HepG2 (cell line): ENCODE results near the gene ENTREP3. TPM values are rescaled to one million over a fixed set of nuclear protein-coding genes. Genes with fewer than 3 reads are reported as not detected.
A peak's percentile ranks its signal among the peaks of the same experiment; 100 is the strongest.

Experiments used
- KLF16 ChIP-seq, 2 experiments: sonication (generic) in 1 of 2; formaldehyde crosslinking in 1 of 2; IDR thresholded peaks; 2 replicates each; pipeline versions ENCODE4 v1.6.1 to v1.8.0; 2016 to 2023; ENCODE audit warnings: missing genetic modification reagents in 2 of 2, missing compliant biosample characterization in 1 of 2
- PLSCR1 ChIP-seq: sonication (generic); formaldehyde crosslinking; IDR thresholded peaks from 2 replicates; pipeline ENCODE4 v1.5.0; 2020; ENCODE audit warnings: missing genetic modification reagents, mild to moderate bottlenecking, borderline replicate concordance
- SIN3A ChIP-seq: IDR thresholded peaks from 2 replicates; pipeline ENCODE4 v1.6.1; 2011; ENCODE audit warnings: low read depth, mild to moderate bottlenecking, control low read depth, low read length, borderline replicate concordance
- TAF1 ChIP-seq: sonication (generic); formaldehyde crosslinking; IDR thresholded peaks from 2 replicates; pipeline ENCODE4 v1.4.0; 2020; ENCODE audit warnings: missing genetic modification reagents
- TBX2 ChIP-seq: sonication (generic); formaldehyde crosslinking; IDR thresholded peaks from 2 replicates; pipeline ENCODE4 v1.5.0; 2020; ENCODE audit warnings: missing genetic modification reagents, mild to moderate bottlenecking, borderline replicate concordance
- TEF ChIP-seq: sonication (generic); formaldehyde crosslinking; IDR thresholded peaks from 2 replicates; pipeline ENCODE4 v1.5.0; 2020; ENCODE audit warnings: missing genetic modification reagents
- TGIF2 ChIP-seq: IDR thresholded peaks from 2 replicates; pipeline ENCODE4 v1.6.1; 2016; ENCODE audit warnings: control low read depth, missing compliant biosample characterization
- XBP1 ChIP-seq: sonication (generic); formaldehyde crosslinking; IDR thresholded peaks from 2 replicates; pipeline ENCODE4 v1.5.0; 2020; ENCODE audit warnings: missing genetic modification reagents
- ZBTB25 ChIP-seq: IDR thresholded peaks from 2 replicates; pipeline ENCODE4 v1.6.1; 2018; ENCODE audit warnings: missing genetic modification reagents
- ZFP1 ChIP-seq: IDR thresholded peaks from 2 replicates; pipeline ENCODE4 v1.6.1; 2016
- ZKSCAN5 ChIP-seq: sonication (generic); formaldehyde crosslinking; IDR thresholded peaks from 2 replicates; pipeline ENCODE4 v1.5.1; 2020; ENCODE audit warnings: mild to moderate bottlenecking, missing genetic modification reagents
- ZNF251 ChIP-seq: sonication (generic); formaldehyde crosslinking; IDR thresholded peaks from 2 replicates; pipeline ENCODE4 v1.9.0; 2021; ENCODE audit warnings: mild to moderate bottlenecking, missing genetic modification reagents
- ZNF749 ChIP-seq: sonication (generic); formaldehyde crosslinking; IDR thresholded peaks from 2 replicates; pipeline ENCODE4 v1.8.0; 2022; ENCODE audit warnings: mild to moderate bottlenecking, missing genetic modification reagents, moderate library complexity, borderline replicate concordance
- ZNF777 ChIP-seq: sonication (generic); formaldehyde crosslinking; IDR thresholded peaks from 2 replicates; pipeline ENCODE4 v1.4.0; 2020; ENCODE audit warnings: missing genetic modification reagents
- polyA plus RNA-seq, 8 experiments: library from polyadenylated mRNA; depleted of rRNA in 3 of 8; stranded (reverse) in 7 of 8; unstranded in 1 of 8; fragments of >200 nt; fragmentation: Illumina TruSeq in 4 of 8; extraction: Trizol in 4 of 8; gene quantifications; 2 replicates each; pipeline versions ENCODE4 v1.2.1 to v1.2.3, GENCODE V29; 2011 to 2016; ENCODE audit warnings: low read depth in 4 of 8, missing spikeins in 1 of 8, mixed read lengths in 1 of 8; ENCODE audit not compliant: insufficient read depth in 1 of 8
- total RNA-seq, 5 experiments: library from RNA; depleted of rRNA; stranded (reverse); fragments of >200 nt; fragmentation: Illumina TruSeq; extraction: Trizol; gene quantifications; 2 replicates each; pipeline ENCODE4 v1.2.3, GENCODE V29; 2016; ENCODE audit warnings: low read depth in 1 of 5
- TF ChIP-seq, protein P1 (sequence below), 2 experiments: sonication (generic) in 1 of 2; formaldehyde crosslinking in 1 of 2; IDR thresholded peaks; 2 replicates each; pipeline versions ENCODE4 v1.4.0 to v1.6.1; 2018 to 2020; ENCODE audit warnings: missing genetic modification reagents in 2 of 2, borderline replicate concordance in 1 of 2, low read depth in 1 of 2, mild to moderate bottlenecking in 1 of 2, missing biosample characterization in 1 of 2
- TF ChIP-seq, protein P2 (sequence below): IDR thresholded peaks from 2 replicates; pipeline ENCODE4 v1.6.1; 2016; ENCODE audit warnings: mild to moderate bottlenecking
- TF ChIP-seq, protein P3 (sequence below): sonication (generic); formaldehyde crosslinking; IDR thresholded peaks from 2 replicates; pipeline ENCODE4 v1.5.0; 2020; ENCODE audit warnings: mild to moderate bottlenecking, missing genetic modification reagents
- TF ChIP-seq, protein P4 (sequence below): sonication (generic); formaldehyde crosslinking; IDR thresholded peaks from 2 replicates; pipeline ENCODE4 v1.8.0; 2022; ENCODE audit warnings: missing genetic modification reagents, mild to moderate bottlenecking, moderate library complexity, borderline replicate concordance

The ENTREP3 gene
- total and polyA plus RNA-seq, 2 of the 13 experiments (the other 11 are each of a cell fraction or from before 2014, with no cell fraction given), result 4.1 to 9.9 TPM

GRCh38 chr1:155241069-155241679, 14.1 kb downstream of the ENTREP3 start (continued):
- TF ChIP-seq, protein P1, sequence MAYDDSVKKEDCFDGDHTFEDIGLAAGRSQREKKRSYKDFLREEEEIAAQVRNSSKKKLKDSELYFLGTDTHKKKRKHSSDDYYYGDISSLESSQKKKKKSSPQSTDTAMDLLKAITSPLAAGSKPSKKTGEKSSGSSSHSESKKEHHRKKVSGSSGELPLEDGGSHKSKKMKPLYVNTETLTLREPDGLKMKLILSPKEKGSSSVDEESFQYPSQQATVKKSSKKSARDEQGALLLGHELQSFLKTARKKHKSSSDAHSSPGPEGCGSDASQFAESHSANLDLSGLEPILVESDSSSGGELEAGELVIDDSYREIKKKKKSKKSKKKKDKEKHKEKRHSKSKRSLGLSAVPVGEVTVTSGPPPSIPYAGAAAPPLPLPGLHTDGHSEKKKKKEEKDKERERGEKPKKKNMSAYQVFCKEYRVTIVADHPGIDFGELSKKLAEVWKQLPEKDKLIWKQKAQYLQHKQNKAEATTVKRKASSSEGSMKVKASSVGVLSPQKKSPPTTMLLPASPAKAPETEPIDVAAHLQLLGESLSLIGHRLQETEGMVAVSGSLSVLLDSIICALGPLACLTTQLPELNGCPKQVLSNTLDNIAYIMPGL (CRISPR knock-in tag; IDR thresholded peaks at IDR 0.05; ENCODE audit: borderline replicate concordance in 1 of 2, low read depth in 1 of 2), result no peak
- TF ChIP-seq ZNF749 (CRISPR knock-in tag) (no peak), SIN3A (peak; percentile 95), TBX2 (CRISPR knock-in tag) (no peak), TAF1 (peak; percentile 34; the same call in 1 of the 2 replicates), TGIF2 (peak; percentile 82), KLF16 (CRISPR knock-in tag; IDR thresholded peaks at IDR 0.05) (peak in 1 of 2 experiments; percentile 73; a peak in 1 of 4 replicates), ZNF251 (CRISPR knock-in tag) (no peak), ZKSCAN5 (CRISPR knock-in tag) (no peak), ZBTB25 (CRISPR knock-in tag) (peak; percentile 34; the same call in 1 of the 2 replicates), TEF (no peak), ZFP1 (CRISPR knock-in tag) (no peak), XBP1 (no peak), PLSCR1 (no peak), ZNF777 (CRISPR knock-in tag) (no peak)
- TF ChIP-seq, protein P2, sequence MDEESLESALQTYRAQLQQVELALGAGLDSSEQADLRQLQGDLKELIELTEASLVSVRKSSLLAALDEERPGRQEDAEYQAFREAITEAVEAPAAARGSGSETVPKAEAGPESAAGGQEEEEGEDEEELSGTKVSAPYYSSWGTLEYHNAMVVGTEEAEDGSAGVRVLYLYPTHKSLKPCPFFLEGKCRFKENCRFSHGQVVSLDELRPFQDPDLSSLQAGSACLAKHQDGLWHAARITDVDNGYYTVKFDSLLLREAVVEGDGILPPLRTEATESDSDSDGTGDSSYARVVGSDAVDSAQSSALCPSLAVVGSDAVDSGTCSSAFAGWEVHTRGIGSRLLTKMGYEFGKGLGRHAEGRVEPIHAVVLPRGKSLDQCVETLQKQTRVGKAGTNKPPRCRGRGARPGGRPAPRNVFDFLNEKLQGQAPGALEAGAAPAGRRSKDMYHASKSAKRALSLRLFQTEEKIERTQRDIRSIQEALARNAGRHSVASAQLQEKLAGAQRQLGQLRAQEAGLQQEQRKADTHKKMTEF (CRISPR knock-in tag), result peak; percentile 74
- TF ChIP-seq, protein P3, sequence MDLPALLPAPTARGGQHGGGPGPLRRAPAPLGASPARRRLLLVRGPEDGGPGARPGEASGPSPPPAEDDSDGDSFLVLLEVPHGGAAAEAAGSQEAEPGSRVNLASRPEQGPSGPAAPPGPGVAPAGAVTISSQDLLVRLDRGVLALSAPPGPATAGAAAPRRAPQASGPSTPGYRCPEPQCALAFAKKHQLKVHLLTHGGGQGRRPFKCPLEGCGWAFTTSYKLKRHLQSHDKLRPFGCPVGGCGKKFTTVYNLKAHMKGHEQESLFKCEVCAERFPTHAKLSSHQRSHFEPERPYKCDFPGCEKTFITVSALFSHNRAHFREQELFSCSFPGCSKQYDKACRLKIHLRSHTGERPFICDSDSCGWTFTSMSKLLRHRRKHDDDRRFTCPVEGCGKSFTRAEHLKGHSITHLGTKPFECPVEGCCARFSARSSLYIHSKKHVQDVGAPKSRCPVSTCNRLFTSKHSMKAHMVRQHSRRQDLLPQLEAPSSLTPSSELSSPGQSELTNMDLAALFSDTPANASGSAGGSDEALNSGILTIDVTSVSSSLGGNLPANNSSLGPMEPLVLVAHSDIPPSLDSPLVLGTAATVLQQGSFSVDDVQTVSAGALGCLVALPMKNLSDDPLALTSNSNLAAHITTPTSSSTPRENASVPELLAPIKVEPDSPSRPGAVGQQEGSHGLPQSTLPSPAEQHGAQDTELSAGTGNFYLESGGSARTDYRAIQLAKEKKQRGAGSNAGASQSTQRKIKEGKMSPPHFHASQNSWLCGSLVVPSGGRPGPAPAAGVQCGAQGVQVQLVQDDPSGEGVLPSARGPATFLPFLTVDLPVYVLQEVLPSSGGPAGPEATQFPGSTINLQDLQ (CRISPR knock-in tag), result no peak
- TF ChIP-seq, protein P4, sequence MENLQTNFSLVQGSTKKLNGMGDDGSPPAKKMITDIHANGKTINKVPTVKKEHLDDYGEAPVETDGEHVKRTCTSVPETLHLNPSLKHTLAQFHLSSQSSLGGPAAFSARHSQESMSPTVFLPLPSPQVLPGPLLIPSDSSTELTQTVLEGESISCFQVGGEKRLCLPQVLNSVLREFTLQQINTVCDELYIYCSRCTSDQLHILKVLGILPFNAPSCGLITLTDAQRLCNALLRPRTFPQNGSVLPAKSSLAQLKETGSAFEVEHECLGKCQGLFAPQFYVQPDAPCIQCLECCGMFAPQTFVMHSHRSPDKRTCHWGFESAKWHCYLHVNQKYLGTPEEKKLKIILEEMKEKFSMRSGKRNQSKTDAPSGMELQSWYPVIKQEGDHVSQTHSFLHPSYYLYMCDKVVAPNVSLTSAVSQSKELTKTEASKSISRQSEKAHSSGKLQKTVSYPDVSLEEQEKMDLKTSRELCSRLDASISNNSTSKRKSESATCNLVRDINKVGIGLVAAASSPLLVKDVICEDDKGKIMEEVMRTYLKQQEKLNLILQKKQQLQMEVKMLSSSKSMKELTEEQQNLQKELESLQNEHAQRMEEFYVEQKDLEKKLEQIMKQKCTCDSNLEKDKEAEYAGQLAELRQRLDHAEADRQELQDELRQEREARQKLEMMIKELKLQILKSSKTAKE (CRISPR knock-in tag), result no peak
